Measurements from ENCODE around the gene TMEM245. TPM values are rescaled to one million over a fixed set of nuclear protein-coding genes. Genes with fewer than 3 reads are reported as not detected.

The TMEM245 gene
- total RNA-seq, 1 donor from 2014 or later: 40.0 TPM

GRCh38 chr9:109124121-109124520, 4.4 kb upstream of the TMEM245 start:
- no peak for TF ChIP-seq CTCF (IDR thresholded peaks at IDR 0.05)
- H3K27me3 Mint-ChIP-seq (ENCODE audit: unreplicated experiment): no peaks in the 10 kb centered on the region
- DNase-seq (ENCODE audit: extremely low spot score, unreplicated experiment): no peak
- H3K36me3 Mint-ChIP-seq (ENCODE audit: unreplicated experiment): no peaks in the 10 kb centered on the region
- H3K9me3 Mint-ChIP-seq (ENCODE audit: unreplicated experiment): no peaks in the 10 kb centered on the region
- H3K4me3 Mint-ChIP-seq (ENCODE audit: unreplicated experiment): no peak overlapping the region
- H3K4me1 Mint-ChIP-seq (ENCODE audit: unreplicated experiment): peaks cover 4% of the 10 kb centered on the region
- H3K27ac Mint-ChIP-seq (ENCODE audit: unreplicated experiment): no peak overlapping the region

GRCh38 chr9:109122726-109123621, 3.2 kb upstream of the TMEM245 start:
- Mint-ChIP-seq H3K4me1 (ENCODE audit: unreplicated experiment) (peaks cover 10% of the 10 kb centered on the region), H3K27ac (ENCODE audit: unreplicated experiment) (no peak overlapping the region), H3K9me3 (ENCODE audit: unreplicated experiment) (no peaks in the 10 kb centered on the region), H3K27me3 (ENCODE audit: unreplicated experiment) (no peaks in the 10 kb centered on the region), H3K4me3 (ENCODE audit: unreplicated experiment) (no peak overlapping the region), H3K36me3 (ENCODE audit: unreplicated experiment) (no peaks in the 10 kb centered on the region)
- TF ChIP-seq CTCF (IDR thresholded peaks at IDR 0.05): no peak
- DNase-seq (ENCODE audit: extremely low spot score, unreplicated experiment): no peak

- DNase-seq (ENCODE audit: extremely low spot score, unreplicated experiment): no peak
- Mint-ChIP-seq H3K4me3 (ENCODE audit: unreplicated experiment) (no peak overlapping the region), H3K27me3 (ENCODE audit: unreplicated experiment) (no peaks in the 10 kb centered on the region), H3K36me3 (ENCODE audit: unreplicated experiment) (peaks cover 1% of the 10 kb centered on the region), H3K4me1 (ENCODE audit: unreplicated experiment) (peaks cover 21% of the 10 kb centered on the region), H3K9me3 (ENCODE audit: unreplicated experiment) (no peaks in the 10 kb centered on the region), H3K27ac (ENCODE audit: unreplicated experiment) (no peak overlapping the region)
- TF ChIP-seq CTCF (IDR thresholded peaks at IDR 0.05): no peak
Observed at GRCh38 chr9:109121232-109121796, 1.6 kb upstream of the TMEM245 start.

GRCh38 chr9:109120204-109120789, 550 bp upstream of the TMEM245 start:
- no peak overlapping the region for H3K27ac Mint-ChIP-seq (ENCODE audit: unreplicated experiment)

More at GRCh38 chr9:109120204-109120789, 550 bp upstream of the TMEM245 start:
- Mint-ChIP-seq H3K27me3 (ENCODE audit: unreplicated experiment) (no peaks in the 10 kb centered on the region), H3K4me3 (ENCODE audit: unreplicated experiment) (no peak overlapping the region), H3K36me3 (ENCODE audit: unreplicated experiment) (peaks cover 1% of the 10 kb centered on the region), H3K4me1 (ENCODE audit: unreplicated experiment) (peaks cover 28% of the 10 kb centered on the region), H3K9me3 (ENCODE audit: unreplicated experiment) (no peaks in the 10 kb centered on the region)
- no peak for DNase-seq (ENCODE audit: extremely low spot score, unreplicated experiment)
- TF ChIP-seq CTCF (IDR thresholded peaks at IDR 0.05): no peak

Data from osteocyte (in vitro differentiated cells).